HL-60/S4 (cell line): ENCODE data around the gene ENOX1.

Experiments used
- in situ Hi-C: fragments of 300-500 bp; cut with MboI; formaldehyde crosslinking; loops from 2 replicates; pipeline ENCODE4 v1.14.3; 2022; ENCODE audit warnings: low sequenced_read_pairs

Gene ENOX1

DNA sequence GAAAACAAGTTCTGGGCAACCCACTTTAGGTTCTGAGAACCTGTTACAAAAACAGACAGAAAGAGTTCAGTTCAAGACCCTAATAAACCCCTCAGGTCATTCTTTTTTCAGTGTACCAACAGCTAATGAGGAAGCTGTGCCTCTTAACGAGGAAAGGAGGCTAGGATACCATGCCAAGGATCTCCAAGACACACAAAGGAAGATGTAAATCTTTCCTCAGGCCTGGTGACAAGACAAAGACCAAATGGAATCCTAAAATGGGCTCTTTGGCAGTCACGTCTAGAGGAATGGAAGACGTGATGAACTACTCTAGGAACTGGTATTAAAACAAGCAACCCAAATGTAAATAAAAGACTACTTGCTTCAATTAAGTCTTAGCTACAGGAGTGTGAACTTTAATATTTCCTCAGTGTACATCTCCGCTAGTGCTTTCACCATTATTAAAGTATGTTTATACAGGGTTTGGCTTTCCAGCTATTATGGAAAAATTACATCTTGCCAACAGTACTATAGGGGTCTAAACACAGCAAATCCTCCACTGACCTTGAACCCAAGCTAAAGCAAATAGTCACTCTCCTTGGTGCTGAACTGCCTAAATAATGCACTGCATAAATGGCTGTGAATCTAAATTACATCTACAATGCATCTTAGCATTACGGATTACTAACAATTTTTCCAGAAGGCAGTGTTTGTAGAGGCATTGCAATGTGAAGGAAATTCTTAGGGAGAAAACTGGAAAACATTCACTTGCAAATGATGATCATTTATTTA lies 42.3 kb downstream of the ENOX1 start:
- in situ Hi-C loops = no loop called here

DNA sequence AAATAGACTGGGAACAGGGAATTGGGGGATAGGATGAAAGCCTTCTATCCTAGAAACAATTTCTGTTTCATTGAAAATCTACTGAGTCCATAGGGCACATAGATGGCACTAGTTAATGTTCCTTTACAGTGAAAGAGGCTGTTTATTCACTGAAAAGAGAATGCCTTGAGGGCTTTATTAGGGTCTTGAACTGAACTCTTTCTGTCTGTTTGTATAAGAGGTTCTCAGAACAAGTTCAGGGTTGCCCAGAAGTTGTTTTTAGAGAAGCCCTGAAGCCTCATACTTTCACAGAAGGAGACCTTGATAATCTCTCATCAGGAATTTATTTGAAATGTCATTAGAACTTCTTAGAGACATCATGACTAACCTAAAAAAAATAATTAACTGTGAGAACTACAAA lies 43.9 kb downstream of the ENOX1 start:
- in situ Hi-C loops = no loop called here

DNA sequence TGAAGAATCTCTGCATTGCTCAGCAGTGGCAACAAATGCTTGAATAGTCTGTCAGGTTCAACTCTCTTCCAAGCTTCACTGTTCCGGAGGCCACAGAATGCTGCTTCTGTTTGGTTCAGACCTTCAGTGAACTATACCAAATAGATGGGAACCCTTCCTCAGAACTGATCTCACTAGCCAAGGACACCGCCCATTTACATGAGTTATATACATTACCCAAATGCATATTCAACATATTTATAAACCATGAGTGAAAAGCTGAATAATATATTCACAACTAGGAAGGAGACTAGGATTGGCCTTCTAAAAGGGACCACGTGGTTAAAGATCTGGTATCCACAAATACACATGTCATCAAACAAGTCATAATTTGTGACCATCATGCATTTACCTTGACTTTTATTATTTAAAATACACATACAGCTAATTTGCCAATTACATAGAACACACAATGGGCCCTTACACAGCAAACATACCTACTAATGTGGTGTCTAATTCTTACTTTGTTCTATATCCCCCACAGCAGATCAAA lies 49.3 kb downstream of the ENOX1 start:
- in situ Hi-C loops = no loop called here

DNA sequence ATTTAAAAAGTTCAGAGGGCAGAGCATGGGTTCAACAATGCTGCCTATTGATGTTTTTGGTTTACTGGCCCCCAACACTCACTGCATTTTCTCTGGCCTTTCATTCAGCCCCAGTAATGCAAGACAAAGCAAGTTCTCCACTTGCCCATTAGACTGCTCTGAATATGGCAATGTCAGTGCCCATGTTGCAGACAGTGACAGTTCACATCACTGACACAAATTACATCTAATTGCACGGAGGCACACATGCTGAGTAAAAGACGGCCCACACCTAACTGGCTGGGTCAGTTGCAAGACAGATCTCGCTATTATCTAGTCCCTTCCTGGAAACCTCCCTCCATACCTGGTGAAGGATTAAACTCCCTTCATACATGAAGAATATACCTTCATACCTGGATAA lies 54.0 kb downstream of the ENOX1 start:
- in situ Hi-C loops = no loop called here

DNA sequence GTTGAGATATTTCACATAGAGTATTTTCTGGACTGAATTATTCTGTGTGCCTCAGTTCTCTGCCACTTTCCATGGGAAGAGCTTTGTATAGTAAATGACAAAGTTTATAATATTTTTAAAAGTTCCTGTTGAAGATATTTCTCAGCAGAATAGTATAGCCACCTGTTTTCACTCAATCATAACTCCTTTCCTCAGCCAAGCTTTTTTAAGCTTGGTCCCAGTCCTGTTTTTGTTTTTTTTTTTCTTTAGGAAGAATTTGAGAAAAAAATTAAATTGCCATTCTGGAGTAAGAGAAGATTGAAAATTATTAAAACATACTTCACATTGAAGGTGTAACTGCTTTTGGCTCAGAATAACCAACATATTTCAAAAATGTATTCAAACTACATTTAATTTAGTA lies 55.5 kb downstream of the ENOX1 start:
- in situ Hi-C loops = no loop called here

DNA sequence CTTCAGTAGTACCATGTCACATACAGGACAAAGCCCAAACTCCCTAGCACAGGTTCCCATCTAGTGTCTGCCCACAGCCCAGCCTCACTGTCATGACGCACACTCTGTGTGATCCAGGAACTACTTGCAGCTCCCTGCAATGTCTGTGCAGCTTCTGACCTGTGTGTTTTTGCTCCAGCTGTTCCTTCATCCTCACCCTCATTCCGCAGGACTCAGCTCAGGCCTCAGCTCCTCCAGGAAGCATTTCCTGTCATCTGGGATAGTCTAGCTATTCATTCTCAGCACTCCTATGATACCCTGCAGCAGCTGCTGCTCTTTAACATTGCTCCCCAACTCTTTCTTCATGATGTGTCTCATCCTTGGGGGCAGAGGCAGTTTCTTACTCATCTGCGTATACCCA lies 56.1 kb downstream of the ENOX1 start:
- in situ Hi-C loops = no loop called here

DNA sequence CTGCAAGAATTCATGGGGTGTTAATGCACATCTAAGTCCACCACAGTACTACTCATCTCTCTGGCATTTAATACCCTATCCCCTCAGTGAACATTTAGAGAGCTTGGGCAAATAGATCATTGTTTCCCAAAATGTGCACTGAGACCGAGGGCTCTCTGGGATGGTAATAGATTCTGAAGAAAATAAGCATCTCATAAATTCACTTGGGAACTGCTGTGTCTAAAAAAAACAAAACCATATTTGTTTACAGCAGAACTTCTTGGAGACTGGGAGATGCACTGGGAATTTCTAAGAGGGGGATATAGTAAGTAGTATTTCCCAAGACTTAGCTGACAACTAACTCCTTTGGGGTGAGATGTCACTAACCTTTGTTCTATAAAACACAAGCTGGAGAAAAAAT lies 58.4 kb downstream of the ENOX1 start:
- in situ Hi-C loops = no loop called here

DNA sequence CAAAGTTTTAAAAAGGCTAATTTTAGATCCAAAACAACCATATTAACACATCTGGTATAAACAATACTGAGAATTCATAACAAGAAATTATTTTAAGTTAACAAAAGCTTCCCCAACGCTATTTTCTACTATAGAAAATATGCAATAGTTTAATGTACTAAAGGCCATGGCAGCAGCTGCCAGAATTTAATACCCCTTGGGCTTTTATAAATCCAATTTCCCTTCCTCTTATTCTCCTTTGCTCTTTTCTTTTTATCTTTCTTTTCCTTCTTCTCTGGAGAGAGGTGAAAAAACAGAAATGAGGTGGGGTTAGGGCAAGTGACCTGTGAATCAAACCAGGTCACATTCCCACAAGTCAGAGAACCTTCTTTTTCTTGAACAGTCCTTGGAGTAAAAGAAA lies 58.9 kb downstream of the ENOX1 start:
- in situ Hi-C loops = no loop called here

DNA sequence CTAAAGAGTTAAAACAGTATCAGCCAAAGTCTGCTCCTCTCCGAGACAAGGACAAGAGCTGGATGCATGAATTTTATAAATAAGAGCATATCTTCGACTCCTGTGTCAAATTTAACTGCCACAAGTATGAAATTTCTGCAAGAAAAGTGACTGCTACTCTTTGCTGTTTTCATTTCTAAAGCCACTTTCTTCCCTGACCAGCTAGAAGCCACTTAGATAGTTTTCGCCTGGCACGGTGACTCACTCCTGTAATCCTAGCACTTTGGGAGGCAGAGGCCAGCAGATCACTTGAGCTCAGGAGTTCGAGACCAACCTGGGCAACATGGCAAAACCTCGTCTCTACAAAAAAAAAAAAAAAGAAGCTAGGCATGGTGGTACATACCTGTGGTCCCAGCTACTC lies 61.3 kb downstream of the ENOX1 start:
- in situ Hi-C loops = no loop called here

DNA sequence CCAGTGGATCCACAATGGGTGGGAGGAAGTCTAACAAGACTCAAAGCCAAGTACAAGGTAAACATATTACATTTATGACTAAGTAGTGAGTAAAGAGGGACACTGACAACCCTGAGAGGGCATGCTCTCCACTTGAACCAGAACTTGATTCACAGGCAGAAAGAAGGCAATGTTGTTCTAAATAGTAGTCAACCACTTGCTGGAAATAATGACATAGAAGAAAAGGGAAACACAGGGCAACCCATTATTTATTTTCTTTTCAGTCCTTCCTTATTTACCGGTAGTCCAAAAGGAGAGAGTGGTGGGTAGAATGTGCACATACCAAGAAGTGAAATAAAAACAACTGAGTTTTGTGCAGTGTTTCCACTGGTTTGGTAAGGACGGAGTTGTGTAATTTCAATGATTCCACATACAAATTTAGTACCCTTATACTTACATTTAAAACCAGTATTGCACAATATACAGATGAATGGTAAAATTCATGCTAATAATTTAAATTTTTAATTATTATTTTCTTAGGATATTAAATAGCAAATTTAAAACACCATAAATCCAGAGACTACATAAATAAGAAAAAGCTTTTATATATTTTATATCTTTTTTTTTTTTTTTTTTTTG lies 65.9 kb downstream of the ENOX1 start:
- in situ Hi-C loops = no loop called here

DNA sequence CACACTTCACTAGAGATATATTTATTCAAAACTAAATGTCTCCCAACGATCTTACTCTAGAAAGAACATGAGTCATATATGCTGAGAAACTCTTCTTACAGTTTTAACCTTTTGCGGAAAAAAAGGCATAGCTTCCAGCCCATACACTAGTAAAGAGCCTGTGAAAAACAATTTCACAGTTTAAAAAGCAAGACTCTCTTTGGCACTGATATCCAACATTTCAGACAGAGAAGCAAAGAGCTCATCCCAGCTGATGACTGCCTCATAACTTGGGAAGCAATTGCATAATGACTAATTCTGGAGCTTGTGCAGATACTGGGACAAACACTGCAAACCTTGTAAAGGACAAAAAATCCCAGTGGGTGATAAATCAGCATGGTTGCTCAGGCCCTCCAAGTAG lies 88.0 kb downstream of the ENOX1 start:
- in situ Hi-C loops = no loop called here

DNA sequence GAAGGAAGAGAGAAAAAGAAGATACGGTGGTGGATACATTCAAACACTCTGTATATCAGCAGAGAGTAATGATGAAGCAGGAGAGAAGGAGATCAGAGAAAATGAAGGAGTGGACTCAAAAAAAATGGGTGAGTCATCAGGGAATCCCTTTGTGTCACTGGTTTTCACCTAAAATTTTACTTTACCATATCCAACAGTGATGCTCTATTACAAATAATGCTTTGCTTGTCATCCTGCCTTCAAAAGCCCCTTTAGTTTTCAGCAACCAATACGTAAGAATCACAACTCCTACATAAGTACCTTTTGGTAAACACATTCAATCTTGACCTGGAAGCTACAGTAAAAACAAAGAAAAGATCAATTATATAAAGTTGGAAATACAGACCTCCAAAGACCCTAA lies 88.8 kb downstream of the ENOX1 start:
- in situ Hi-C loops = no loop called here

DNA sequence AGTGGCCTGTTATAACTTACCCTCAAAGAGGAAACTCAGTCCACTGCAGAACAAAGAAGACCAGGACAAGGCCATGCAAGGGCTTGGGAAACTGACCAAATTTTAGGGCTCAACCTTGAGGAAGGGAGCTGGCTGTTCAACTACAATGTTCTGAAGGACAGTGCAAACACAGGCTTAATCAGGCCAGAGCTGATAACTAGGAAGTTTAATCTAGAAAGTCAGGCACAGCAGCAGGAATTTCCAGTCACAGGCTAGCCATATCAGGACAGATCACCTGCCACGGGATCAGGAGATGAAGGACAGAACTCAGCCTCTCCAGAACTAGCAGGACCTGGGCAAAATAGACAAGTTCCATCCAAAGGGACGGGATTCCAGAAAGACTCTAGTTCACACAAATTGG lies 89.4 kb downstream of the ENOX1 start:
- in situ Hi-C loops = no loop called here

DNA sequence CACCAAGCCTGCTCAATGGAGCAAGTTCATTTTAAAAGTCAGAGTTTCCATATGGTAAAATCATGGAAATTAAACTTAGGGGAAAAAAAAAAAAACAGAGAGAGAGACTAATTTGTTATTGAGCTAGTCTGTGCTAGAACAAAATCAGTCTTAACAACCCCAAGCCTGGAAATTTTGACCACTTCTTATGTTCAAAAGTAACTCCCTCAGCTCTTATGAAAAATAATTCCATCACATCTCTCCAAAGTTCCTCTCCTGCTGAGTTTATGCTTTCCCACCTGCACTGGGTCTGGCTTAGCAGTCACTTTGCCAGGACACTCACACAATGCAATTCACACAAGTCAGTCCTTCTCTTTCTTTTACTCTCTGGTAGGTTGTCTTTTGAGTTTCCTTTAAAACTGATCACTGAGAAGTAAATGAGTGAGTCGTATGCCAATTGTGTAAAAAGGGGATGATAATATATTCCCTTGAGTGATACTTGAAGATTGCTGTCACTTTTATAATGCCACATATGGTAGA lies 92.6 kb downstream of the ENOX1 start:
- in situ Hi-C loops = no loop called here

DNA sequence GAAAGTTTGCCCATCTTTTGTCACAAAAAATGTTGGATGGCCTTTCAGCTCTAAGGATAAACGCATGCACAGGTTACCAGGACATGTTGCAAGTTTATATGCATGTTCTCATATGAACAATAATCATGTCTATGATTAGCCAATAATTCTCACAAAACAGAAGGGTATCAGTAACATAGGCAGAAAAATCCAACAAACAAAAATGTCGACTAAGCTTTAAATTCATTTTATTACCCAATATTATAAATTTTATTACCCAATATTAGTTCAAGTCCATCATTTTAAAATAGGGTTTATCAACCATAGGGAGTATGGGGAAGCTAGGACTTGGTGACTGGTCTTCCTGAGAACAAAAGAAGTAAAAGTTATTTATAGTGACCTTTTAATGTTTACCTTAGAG lies 93.1 kb downstream of the ENOX1 start:
- in situ Hi-C loops = no loop called here

DNA sequence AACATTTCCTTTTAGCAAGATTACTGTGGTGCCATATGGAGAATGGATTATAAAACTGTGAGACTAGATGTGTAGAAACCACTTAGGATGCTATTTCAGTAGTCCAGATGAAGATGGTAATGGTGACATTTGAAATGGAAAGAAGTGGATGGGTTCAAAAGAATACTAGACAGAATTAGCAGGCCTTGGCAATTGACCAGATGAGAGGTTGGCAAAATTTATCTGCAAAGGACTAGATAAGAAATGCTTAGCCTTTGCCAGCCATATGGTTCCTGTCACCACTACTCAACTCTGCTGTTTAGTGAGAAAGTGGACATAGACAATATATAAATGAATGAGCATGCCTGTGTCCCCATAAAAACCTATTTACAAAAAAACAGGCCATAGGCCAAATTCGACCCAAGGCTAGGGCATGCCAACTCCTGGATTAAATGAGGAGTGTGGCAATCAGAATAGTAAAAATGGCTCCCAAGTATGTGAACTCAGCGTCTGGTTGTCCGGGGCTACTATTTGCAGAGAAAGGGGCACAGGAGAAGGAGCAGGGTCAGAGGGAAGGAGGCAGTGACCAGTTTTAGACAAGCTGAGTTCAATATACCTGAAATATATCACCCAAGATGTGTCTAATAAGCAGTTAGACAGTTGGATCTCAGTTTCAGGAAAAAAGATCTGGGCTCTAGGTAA lies 98.4 kb downstream of the ENOX1 start:
- in situ Hi-C loops = no loop called here

DNA sequence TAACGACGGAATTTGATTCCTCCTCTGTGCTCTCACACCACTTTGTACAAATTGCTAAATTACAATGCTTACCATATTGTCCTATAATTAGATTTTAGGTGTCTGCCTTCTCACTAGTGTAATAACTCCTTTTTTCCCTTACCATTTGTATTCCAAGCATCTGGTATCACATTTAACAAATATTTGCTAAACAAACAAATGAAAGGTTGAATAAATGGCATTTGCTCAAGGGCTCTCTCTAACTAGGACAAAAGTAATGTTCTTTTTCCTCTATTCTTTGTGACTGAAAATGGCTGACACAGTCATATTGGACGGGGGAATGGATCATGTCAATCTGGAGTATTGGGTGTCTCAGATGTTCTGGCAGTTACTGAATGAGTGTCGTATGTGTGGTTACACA lies 99.7 kb downstream of the ENOX1 start:
- in situ Hi-C loops = no loop called here

DNA sequence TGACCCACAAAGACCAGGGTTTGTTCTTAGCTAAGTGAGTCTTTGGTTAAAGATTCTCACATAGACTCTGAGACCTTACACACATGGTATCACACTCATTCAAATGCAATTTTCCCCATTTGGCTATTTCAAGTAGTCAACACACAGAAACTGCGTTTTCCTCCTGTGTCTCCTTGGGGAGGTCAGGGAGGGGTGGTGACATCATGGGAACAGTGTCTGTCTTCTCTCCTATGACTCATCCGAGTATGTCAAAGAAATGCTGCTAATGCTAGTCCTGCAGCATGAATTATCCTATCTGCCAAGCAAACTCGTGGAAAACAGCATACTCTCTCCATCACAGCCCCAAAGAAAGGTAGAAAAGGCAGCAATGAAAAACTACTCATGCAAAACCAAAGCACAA lies 100.2 kb downstream of the ENOX1 start:
- in situ Hi-C loops = no loop called here

DNA sequence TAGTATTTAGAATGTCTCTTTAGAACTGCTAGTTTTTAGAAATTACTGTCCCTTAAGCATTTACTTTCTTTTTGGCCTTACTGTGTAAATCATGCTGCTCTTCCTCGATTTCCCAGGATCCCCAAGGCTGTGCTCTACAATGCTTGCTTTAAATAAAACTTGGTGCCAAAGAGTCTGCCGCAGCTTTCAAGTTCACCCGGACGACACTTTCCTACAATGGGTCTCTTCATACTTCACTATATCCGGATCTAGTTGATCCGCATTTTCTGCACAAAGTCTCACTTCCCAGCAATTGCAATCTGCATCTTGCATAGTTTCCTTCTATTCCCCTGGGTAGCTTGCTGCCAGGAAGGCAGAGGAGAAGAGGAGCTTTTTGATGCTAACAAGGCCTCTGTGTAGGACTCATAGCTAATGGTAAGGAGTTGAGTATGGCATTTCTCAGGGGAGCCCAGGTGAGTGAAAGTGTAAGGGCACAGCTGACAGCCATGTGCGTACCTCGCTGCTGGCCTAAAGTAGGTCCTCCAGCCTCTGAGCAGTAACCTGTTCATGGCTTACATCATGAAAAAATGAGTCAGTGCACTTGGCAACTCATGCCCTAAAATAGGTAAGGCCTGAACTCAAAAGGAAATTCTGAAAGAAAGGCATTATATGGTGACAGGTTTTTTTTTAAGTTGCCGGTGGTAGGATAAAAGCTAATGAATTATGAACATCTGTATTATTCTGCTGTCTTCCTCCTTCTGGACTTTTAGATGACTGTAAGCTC lies 101.6 kb downstream of the ENOX1 start:
- in situ Hi-C loops = no loop called here

DNA sequence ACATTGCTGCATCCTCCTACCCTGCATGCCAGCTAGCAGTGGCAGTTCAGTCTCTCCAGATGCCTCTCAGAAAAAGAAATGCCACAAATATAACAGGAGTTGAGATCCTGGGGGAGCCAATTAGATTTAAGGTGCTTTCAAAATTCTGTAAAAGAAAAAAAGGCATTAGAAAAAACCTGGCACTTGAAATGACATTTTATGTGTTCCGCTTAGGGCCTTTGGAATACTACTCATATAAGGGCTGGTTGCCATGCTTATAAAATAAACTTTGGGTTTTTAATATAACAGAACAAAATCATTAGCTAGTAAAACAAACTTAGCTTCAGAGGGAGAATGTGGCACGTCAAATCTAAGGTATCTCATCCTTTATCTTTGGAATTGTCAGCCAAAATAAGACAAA lies 104.1 kb downstream of the ENOX1 start:
- in situ Hi-C loops = no loop called here

DNA sequence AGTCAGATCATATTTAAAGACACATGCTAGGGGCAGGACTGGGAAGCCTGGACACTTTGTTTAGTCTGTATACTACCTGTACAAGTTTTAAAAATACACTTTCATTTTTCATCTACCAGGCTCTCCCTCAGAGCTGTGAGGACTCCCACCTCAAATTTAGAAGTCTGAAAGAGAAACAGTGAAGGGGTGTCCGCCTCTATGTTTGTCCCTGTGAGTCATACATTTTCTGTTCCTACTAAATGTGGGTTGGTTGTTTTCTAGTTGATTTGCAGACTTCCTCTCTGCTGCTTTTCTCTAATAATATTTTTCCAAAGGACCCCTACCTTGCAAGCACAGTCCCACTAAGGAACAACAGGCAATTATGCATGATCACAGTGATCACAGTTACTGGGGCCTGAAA lies 110.5 kb downstream of the ENOX1 start:
- in situ Hi-C loops = no loop called here
